DOHH2 (cell line): ENCODE data around the gene WHRN.

ENCODE experiments used
- H3F3A ChIP-seq: fragments of 200-600 bp; sonication (generic), shearing (Covaris generic); 2 replicates; pipeline ENCODE4 v1.6.0; 2016; ENCODE audit warnings: antibody characterized with exemption, mild to moderate bottlenecking; ENCODE audit not compliant: control insufficient read depth, insufficient read depth
- H3K27ac ChIP-seq: fragments of 200-600 bp; sonication (generic); 2 replicates; pipeline ENCODE4 v1.5.1; 2014; ENCODE audit warnings: low read depth, mild to moderate bottlenecking, low read length, moderate library complexity
- H3K27me3 ChIP-seq: fragments of 200-600 bp; sonication (generic); 2 replicates; pipeline ENCODE4 v1.6.1; 2014; ENCODE audit warnings: mild to moderate bottlenecking, low read length, mixed read lengths; ENCODE audit not compliant: control insufficient read depth
- H3K36me3 ChIP-seq: fragments of 200-600 bp; sonication (generic); 2 replicates; pipeline ENCODE4 v1.6.1; 2014; ENCODE audit warnings: mild to moderate bottlenecking, low read length, moderate library complexity, mixed read lengths; ENCODE audit not compliant: control insufficient read depth
- H3K4me1 ChIP-seq: fragments of 200-600 bp; sonication (generic); 2 replicates; pipeline ENCODE4 v1.6.1; 2014; ENCODE audit warnings: mild to moderate bottlenecking, low read length, mixed read lengths; ENCODE audit not compliant: control insufficient read depth
- H3K4me2 ChIP-seq: fragments of 200-600 bp; sonication (generic); 2 replicates; pipeline ENCODE4 v1.6.0; 2014; ENCODE audit warnings: mild to moderate bottlenecking, low read length, moderate library complexity
- H3K4me3 ChIP-seq: fragments of 200-600 bp; sonication (generic); 2 replicates; pipeline ENCODE4 v1.5.1; 2014; ENCODE audit warnings: mild to moderate bottlenecking, low read length, mixed read lengths
- H3K79me2 ChIP-seq: fragments of 200-600 bp; sonication (generic); 2 replicates; pipeline ENCODE4 v1.6.1; 2014; ENCODE audit warnings: mild to moderate bottlenecking, low read length, mixed read lengths; ENCODE audit not compliant: control insufficient read depth
- H3K9me2 ChIP-seq: fragments of 200-600 bp; sonication (generic); replicated peaks from 2 replicates; pipeline ENCODE4 v1.6.1; 2014; ENCODE audit warnings: mild to moderate bottlenecking, low read length, mixed read lengths; ENCODE audit not compliant: control insufficient read depth
- H3K9me3 ChIP-seq: fragments of 200-600 bp; sonication (generic); 2 replicates; pipeline ENCODE4 v1.6.1; 2014; ENCODE audit warnings: antibody characterized with exemption, low read length, mixed read lengths; ENCODE audit not compliant: control insufficient read depth, insufficient read depth
- H4K20me1 ChIP-seq: fragments of 200-600 bp; sonication (generic); 2 replicates; pipeline ENCODE4 v1.6.0; 2014; ENCODE audit warnings: low read depth, mild to moderate bottlenecking, antibody characterized with exemption, low read length, moderate library complexity; ENCODE audit not compliant: control insufficient read depth, insufficient read depth
- CTCF ChIP-seq: fragments of 200-600 bp; sonication (generic); IDR thresholded peaks from one replicate; pipeline ENCODE4 v1.5.1; 2014; ENCODE audit warnings: antibody characterized with exemption, mild to moderate bottlenecking, low read depth, low read length; ENCODE audit not compliant: poor library complexity, severe bottlenecking
- EZH2phosphoT487 ChIP-seq: fragments of 200-600 bp; sonication (generic); IDR thresholded peaks from 2 replicates; pipeline ENCODE4 v1.6.1; 2017; ENCODE audit warnings: borderline replicate concordance, mild to moderate bottlenecking, antibody characterized with exemption, low read length, moderate library complexity, mixed read lengths

Gene WHRN

GRCh38 chr9:114505187-114506081, at the start of gene WHRN:
WHRN (minus strand) TSS chr9:114505473; CDS start chr9:114504801, 672 bp downstream.
- peaks cover 6% of the 10 kb centered on the region; the same call in 1 of the 2 replicates for H3F3A ChIP-seq
- H3K9me2 ChIP-seq = no peaks in the 10 kb centered on the region
- peaks cover 65% of the 10 kb centered on the region for H3K27me3 ChIP-seq
- H3K79me2 ChIP-seq = no peaks in the 10 kb centered on the region
- H3K36me3 ChIP-seq = no peaks in the 10 kb centered on the region
- H4K20me1 ChIP-seq = no peaks in the 10 kb centered on the region
- peak within 1 kb of the TSS; percentile 64 for H3K4me2 ChIP-seq
- TF ChIP-seq EZH2phosphoT487 (no peak), CTCF (no peak)
- peak within 1 kb of the TSS; percentile 57 for H3K4me3 ChIP-seq
- H3K9me3 ChIP-seq = no peaks in the 10 kb centered on the region
- no peak within 1 kb of the TSS for H3K27ac ChIP-seq
- peaks cover 23% of the 10 kb centered on the region for H3K4me1 ChIP-seq

GRCh38 chr9:114553202-114553601, 47.9 kb upstream of the WHRN start:
- H3K9me2 ChIP-seq = no peaks in the 10 kb centered on the region
- no peaks in the 10 kb centered on the region for H3K79me2 ChIP-seq
- no peaks in the 10 kb centered on the region for H3K9me3 ChIP-seq
- H3K36me3 ChIP-seq = no peaks in the 10 kb centered on the region
- no peaks in the 10 kb centered on the region for H3F3A ChIP-seq
- H3K27me3 ChIP-seq = peaks cover 59% of the 10 kb centered on the region
- TF ChIP-seq EZH2phosphoT487 (no peak), CTCF (no peak)
- no peaks in the 10 kb centered on the region for H4K20me1 ChIP-seq
- no peak overlapping the region for H3K27ac ChIP-seq
- H3K4me2 ChIP-seq = no peak overlapping the region
- H3K4me3 ChIP-seq = no peak overlapping the region
- peaks cover 11% of the 10 kb centered on the region for H3K4me1 ChIP-seq

- H3K4me2 ChIP-seq = no peak overlapping the region
- H3K4me3 ChIP-seq = no peak overlapping the region
- no peaks in the 10 kb centered on the region for H3F3A ChIP-seq
- peaks cover 62% of the 10 kb centered on the region for H3K27me3 ChIP-seq
- H3K79me2 ChIP-seq = no peaks in the 10 kb centered on the region
- peaks cover 10% of the 10 kb centered on the region for H3K4me1 ChIP-seq
- no peaks in the 10 kb centered on the region for H4K20me1 ChIP-seq
- no peak overlapping the region for H3K27ac ChIP-seq
- no peaks in the 10 kb centered on the region for H3K36me3 ChIP-seq
- no peaks in the 10 kb centered on the region for H3K9me2 ChIP-seq
- no peak for TF ChIP-seq CTCF
- H3K9me3 ChIP-seq = no peaks in the 10 kb centered on the region
Observed at GRCh38 chr9:114552706-114553105, 47.4 kb upstream of the WHRN start.
